RWPE2 (cell line): ENCODE data around the gene SULF2.

Experiments
- ATAC-seq: fragments of 200-7000 bp; cut with Tn5 transposase; 3 replicates; pipeline ENCODE4 v1.9.1; 2021; ENCODE audit warnings: low read depth
- DNase-seq: peaks from one replicate; pipeline ENCODE4 v3.0.0-alpha.2; 2020; ENCODE audit warnings: low spot score
- H3K27ac ChIP-seq: fragments of 450-650 bp; 2 replicates; pipeline ENCODE4 v1.5.1; 2017; ENCODE audit warnings: mild to moderate bottlenecking; ENCODE audit not compliant: poor library complexity, severe bottlenecking
- H3K27me3 ChIP-seq: fragments of 250-450 bp; sonication (Bioruptor Pico); 2 replicates; pipeline ENCODE4 v1.5.1; 2021; ENCODE audit warnings: mild to moderate bottlenecking, moderate library complexity; ENCODE audit not compliant: insufficient read depth, poor library complexity, severe bottlenecking
- H3K36me3 ChIP-seq: fragments of 250-450 bp; sonication (Bioruptor Pico); 2 replicates; pipeline ENCODE4 v1.5.1; 2020; ENCODE audit warnings: low read depth, mild to moderate bottlenecking, moderate library complexity
- H3K4me1 ChIP-seq: fragments of 250-450 bp; sonication (Bioruptor Pico); 2 replicates; pipeline ENCODE4 v1.5.1; 2021; ENCODE audit warnings: mild to moderate bottlenecking, moderate library complexity; ENCODE audit not compliant: insufficient read depth, poor library complexity, severe bottlenecking
- H3K4me3 ChIP-seq: fragments of 250-450 bp; sonication (Bioruptor Pico); 2 replicates; pipeline ENCODE4 v1.5.1; 2021; ENCODE audit warnings: mild to moderate bottlenecking, moderate library complexity; ENCODE audit not compliant: severe bottlenecking
- H3K9me3 ChIP-seq: fragments of 250-450 bp; sonication (Bioruptor Pico); 2 replicates; pipeline ENCODE4 v1.5.1; 2021; ENCODE audit warnings: mild to moderate bottlenecking, moderate library complexity; ENCODE audit not compliant: severe bottlenecking
- CTCF ChIP-seq: fragments of 450-650 bp; IDR thresholded peaks from one replicate; pipeline ENCODE4 v1.5.1; 2017; ENCODE audit warnings: mild to moderate bottlenecking, moderate library complexity; ENCODE audit not compliant: poor library complexity, severe bottlenecking

Gene SULF2

GRCh38 chr20:47777220-47777619, 8.1 kb downstream of the SULF2 start:
- DNase-seq = no peak
- Histone ChIP-seq H3K9me3 (no peaks in the 10 kb centered on the region), H3K27me3 (no peaks in the 10 kb centered on the region), H3K27ac (no peak overlapping the region), H3K4me3 (no peak overlapping the region), H3K36me3 (peaks cover 81% of the 10 kb centered on the region), H3K4me1 (no peaks in the 10 kb centered on the region)
- TF ChIP-seq CTCF = no peak
- no peak for ATAC-seq

GRCh38 chr20:47776639-47777038, 8.6 kb downstream of the SULF2 start:
- DNase-seq (no peak), ATAC-seq (no peak)
- Histone ChIP-seq H3K4me3 (no peak overlapping the region), H3K27me3 (no peaks in the 10 kb centered on the region), H3K9me3 (no peaks in the 10 kb centered on the region), H3K27ac (no peak overlapping the region), H3K4me1 (no peaks in the 10 kb centered on the region), H3K36me3 (peaks cover 81% of the 10 kb centered on the region)
- TF ChIP-seq CTCF = no peak

- no peaks in the 10 kb centered on the region for H3K4me1 ChIP-seq
- no peaks in the 10 kb centered on the region for H3K9me3 ChIP-seq
- H3K36me3 ChIP-seq = peaks cover 81% of the 10 kb centered on the region
- ATAC-seq = no peak
- no peak for DNase-seq
- H3K27ac ChIP-seq = no peak overlapping the region
- H3K27me3 ChIP-seq = no peaks in the 10 kb centered on the region
- no peak overlapping the region for H3K4me3 ChIP-seq
- no peak for TF ChIP-seq CTCF
These were observed 9.4 kb downstream of the SULF2 start for GRCh38 chr20:47775841-47776240.

GRCh38 chr20:47775039-47775438, 10.2 kb downstream of the SULF2 start:
- no peak for TF ChIP-seq CTCF
- H3K4me1 ChIP-seq = no peaks in the 10 kb centered on the region
- no peaks in the 10 kb centered on the region for H3K9me3 ChIP-seq
- H3K27me3 ChIP-seq = no peaks in the 10 kb centered on the region
- DNase-seq (no peak), ATAC-seq (no peak)
- H3K4me3 ChIP-seq = no peak overlapping the region
- no peak overlapping the region for H3K27ac ChIP-seq
- peaks cover 81% of the 10 kb centered on the region for H3K36me3 ChIP-seq

GRCh38 chr20:47774131-47774777, 11.0 kb downstream of the SULF2 start:
- Histone ChIP-seq H3K27me3 (no peaks in the 10 kb centered on the region), H3K4me1 (no peaks in the 10 kb centered on the region)
- DNase-seq = no peak

More at GRCh38 chr20:47774131-47774777, 11.0 kb downstream of the SULF2 start:
- no peak overlapping the region for H3K27ac ChIP-seq
- no peak overlapping the region for H3K4me3 ChIP-seq
- ATAC-seq = no peak
- H3K36me3 ChIP-seq = peaks cover 77% of the 10 kb centered on the region
- TF ChIP-seq CTCF = no peak
- H3K9me3 ChIP-seq = no peaks in the 10 kb centered on the region
